Smooth muscle cell of the coronary artery (primary cell): ENCODE results near the gene RBM46. TPM values are rescaled to one million over a fixed set of nuclear protein-coding genes. Genes with fewer than 3 reads are reported as not detected.

Experiments
- total RNA-seq: library from RNA; depleted of rRNA; stranded (reverse); fragments of >200 nt; gene quantifications from 2 replicates; pipeline ENCODE4 v1.2.3, GENCODE V29; 2014; ENCODE audit warnings: low replicate concordance

RBM46 gene
- total RNA-seq, result under 0.01 TPM in 1 of 2 replicates, not detected in the other

GRCh38 chr4:154781126-154781982, at the start of gene RBM46:
TSS of gene RBM46 (plus strand) at chr4:154781272. CDS start at chr4:154796753, 15,481 bp downstream.

GRCh38 chr4:154743683-154744340, 37.3 kb upstream of the RBM46 start, which contains the start of gene LRAT:
TSS of gene LRAT (plus strand) at chr4:154744000. CDS start at chr4:154744327, 327 bp downstream.

Other genes with a start within 250 kb of the RBM46 start
- 52.0 and 94.9 TPM in 2 replicates for gene PLRG1, start 230.9 kb upstream of the RBM46 start, total RNA-seq
- gene FGB, start 218.3 kb upstream of the RBM46 start, total RNA-seq, result 0.08 TPM in 1 of 2 replicates, not detected in the other
- not detected in 2 replicates for gene FGA, start 190.5 kb upstream of the RBM46 start, total RNA-seq
- not detected in 2 replicates for gene FGG, start 168.6 kb upstream of the RBM46 start, total RNA-seq
- gene LRAT, start 37.3 kb upstream of the RBM46 start, total RNA-seq, result not detected in 2 replicates